Left ventricle myocardium inferior (tissue), 1 donor: Measurements from ENCODE around the gene HAUS7. TPM values are rescaled to one million over a fixed set of nuclear protein-coding genes. Genes with fewer than 3 reads are reported as not detected.
A peak's percentile ranks its signal among the peaks of the same experiment; 100 is the strongest.

ENCODE experiments used
- DNase-seq: peaks from one replicate; pipeline ENCODE4 v3.0.0-alpha.2; 2020
- H3K27ac ChIP-seq: fragments of 200-600 bp; replicated peaks from 2 replicates; pipeline ENCODE4 v1.8.0; 2021
- H3K27me3 ChIP-seq: fragments of 200-600 bp; 2 replicates; pipeline ENCODE4 v1.8.0; 2021; ENCODE audit warnings: low read depth
- H3K36me3 ChIP-seq: fragments of 200-600 bp; 2 replicates; pipeline ENCODE4 v1.8.0; 2021
- H3K4me1 ChIP-seq: fragments of 200-600 bp; 2 replicates; pipeline ENCODE4 v1.8.0; 2021
- H3K4me3 ChIP-seq: fragments of 200-600 bp; 2 replicates; pipeline ENCODE4 v1.8.0; 2021; ENCODE audit warnings: mild to moderate bottlenecking, moderate library complexity
- H3K9me3 ChIP-seq: fragments of 200-600 bp; replicated peaks from 2 replicates; pipeline ENCODE4 v1.8.0; 2021
- intact Hi-C: fragments of 100-400 bp; cut with micrococcal nuclease; formaldehyde crosslinking; loops from one replicate; pipeline ENCODE4 v1.11.0; 2022
- total RNA-seq: library from RNA; stranded (reverse); fragmentation: NEBNext Ultra II Directional; extraction: Animal tissue kit (Norgen Biotek cat#: 25700); gene quantifications from one replicate; pipeline ENCODE4 v1.2.1, GENCODE V29; 2021
- TF ChIP-seq, protein P1 (sequence below): fragments of 200-600 bp; IDR thresholded peaks from 2 replicates; pipeline ENCODE4 v1.8.0; 2021; ENCODE audit warnings: antibody characterized with exemption, mild to moderate bottlenecking, borderline replicate concordance
- donor health status: DM: no; HTN: yes; CAD: no; lungs with severe emphysema.

Gene HAUS7
- total RNA-seq, 1 donor from 2014 or later: 17.0 TPM

DNA sequence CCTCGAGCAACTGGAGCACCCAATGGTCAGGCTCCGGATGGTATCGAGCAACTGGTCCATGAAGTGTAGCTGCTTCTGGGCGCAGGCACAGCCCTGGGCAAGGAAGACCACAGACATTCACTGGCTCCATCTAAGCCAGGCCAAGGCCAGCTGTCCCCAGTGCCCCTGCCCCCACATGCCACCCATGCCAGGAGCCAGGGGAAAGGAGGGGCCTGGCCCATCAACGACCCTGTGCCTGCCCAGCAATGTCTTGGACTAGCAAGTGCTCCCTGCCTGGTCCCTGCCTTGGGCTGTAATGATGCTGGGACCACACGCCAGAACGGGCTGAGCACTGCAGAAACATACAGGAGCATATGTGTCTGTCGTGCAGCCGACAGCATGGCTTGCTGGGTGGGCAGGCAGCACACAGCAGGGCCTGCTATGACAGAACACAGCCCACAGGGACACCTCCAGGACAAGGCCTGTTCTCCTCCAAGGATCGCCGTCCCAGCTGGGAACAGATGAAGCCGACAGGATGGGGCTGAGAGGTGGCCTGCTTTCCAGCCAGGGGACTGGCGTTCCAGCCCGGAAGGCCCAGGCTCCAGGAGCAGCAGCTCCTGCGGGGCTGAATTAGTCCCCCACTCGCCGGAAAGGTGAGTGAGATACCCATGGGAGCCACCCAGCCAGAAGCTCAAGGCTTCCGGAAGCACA, 13.1 kb downstream of the HAUS7 start:
- Histone ChIP-seq H3K27ac (no peak overlapping the region), H3K36me3 (peaks cover 16% of the 10 kb centered on the region), H3K9me3 (no peaks in the 10 kb centered on the region), H3K4me3 (no peak overlapping the region), H3K4me1 (peaks cover 14% of the 10 kb centered on the region), H3K27me3 (no peaks in the 10 kb centered on the region)
- intact Hi-C loops: no loop called here
- TF ChIP-seq, protein P1, sequence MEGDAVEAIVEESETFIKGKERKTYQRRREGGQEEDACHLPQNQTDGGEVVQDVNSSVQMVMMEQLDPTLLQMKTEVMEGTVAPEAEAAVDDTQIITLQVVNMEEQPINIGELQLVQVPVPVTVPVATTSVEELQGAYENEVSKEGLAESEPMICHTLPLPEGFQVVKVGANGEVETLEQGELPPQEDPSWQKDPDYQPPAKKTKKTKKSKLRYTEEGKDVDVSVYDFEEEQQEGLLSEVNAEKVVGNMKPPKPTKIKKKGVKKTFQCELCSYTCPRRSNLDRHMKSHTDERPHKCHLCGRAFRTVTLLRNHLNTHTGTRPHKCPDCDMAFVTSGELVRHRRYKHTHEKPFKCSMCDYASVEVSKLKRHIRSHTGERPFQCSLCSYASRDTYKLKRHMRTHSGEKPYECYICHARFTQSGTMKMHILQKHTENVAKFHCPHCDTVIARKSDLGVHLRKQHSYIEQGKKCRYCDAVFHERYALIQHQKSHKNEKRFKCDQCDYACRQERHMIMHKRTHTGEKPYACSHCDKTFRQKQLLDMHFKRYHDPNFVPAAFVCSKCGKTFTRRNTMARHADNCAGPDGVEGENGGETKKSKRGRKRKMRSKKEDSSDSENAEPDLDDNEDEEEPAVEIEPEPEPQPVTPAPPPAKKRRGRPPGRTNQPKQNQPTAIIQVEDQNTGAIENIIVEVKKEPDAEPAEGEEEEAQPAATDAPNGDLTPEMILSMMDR: no peak
- DNase-seq: no peak

DNA sequence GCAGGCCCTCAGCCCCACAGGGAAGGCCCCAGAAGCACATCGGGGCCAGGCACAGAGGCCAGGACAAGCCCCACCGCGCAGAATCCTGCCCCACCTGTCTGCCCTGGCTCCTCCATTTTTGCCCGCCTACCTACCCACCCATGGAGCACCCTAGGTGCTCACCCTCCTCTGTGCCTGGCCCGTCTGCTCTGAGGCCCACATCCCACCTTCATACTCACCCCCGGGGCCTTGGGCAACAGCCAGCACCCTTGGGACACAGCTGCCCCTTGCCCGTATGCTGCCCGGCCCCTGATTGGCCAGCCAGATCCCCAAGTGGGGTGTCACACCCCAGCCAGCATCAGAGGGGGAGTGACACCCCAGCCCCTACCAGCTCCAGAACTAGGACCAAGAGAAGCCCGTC, 13.7 kb downstream of the HAUS7 start:
- peak overlapping the region; percentile 38 for H3K27ac ChIP-seq
- peaks cover 16% of the 10 kb centered on the region for H3K36me3 ChIP-seq
- TF ChIP-seq, protein P1: no peak
- H3K9me3 ChIP-seq: no peaks in the 10 kb centered on the region
- peaks cover 14% of the 10 kb centered on the region for H3K4me1 ChIP-seq
- H3K4me3 ChIP-seq: no peak overlapping the region
- intact Hi-C loops: no loop called here
- H3K27me3 ChIP-seq: no peaks in the 10 kb centered on the region
- no peak for DNase-seq

DNA sequence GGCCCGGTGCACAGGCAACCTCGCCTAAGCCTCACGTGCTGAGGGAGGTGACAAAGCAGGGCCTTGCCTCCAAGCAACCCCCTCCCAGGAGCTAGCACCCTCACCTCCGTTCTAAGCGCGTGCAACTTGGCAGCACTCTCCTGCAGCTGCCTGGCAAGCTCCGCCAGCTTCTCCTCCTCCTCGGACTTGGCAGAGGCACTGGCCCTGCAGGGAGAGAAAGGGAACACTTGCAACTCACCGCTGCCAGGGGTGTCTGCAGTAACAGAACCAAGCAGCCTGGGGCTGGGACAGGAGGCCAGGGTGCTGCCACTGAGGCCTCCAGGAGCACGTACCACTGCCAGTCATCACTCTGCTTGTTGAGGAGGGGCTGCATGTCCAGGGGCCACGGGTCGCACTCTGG, 14.2 kb downstream of the HAUS7 start:
- Histone ChIP-seq H3K27me3 (no peaks in the 10 kb centered on the region), H3K27ac (peak overlapping the region; percentile 38), H3K9me3 (no peaks in the 10 kb centered on the region), H3K4me3 (no peak overlapping the region), H3K36me3 (peaks cover 16% of the 10 kb centered on the region), H3K4me1 (peaks cover 14% of the 10 kb centered on the region)
- DNase-seq: peak; percentile 46
- TF ChIP-seq, protein P1: no peak
- intact Hi-C loops: no loop called here

DNA sequence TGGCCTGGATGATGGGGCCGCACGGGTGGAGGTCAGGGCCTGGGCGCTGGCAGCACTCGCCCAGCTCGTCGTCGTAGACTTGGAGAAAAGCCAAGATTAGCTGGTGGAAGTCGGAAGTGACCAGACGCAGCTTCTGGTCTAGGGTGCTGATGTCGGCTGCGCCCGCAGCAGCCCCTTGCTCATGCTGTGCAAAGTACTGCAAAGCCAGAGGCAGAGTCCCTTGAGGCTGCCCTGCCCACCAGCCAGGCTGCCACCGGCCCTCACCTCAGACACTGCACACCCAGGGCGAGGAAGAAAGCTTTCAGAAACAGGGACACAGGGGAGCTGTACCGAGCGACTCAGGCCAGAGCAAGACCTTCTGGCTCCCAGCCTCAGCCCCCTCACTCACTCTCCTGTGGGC, 14.8 kb downstream of the HAUS7 start:
- H3K36me3 ChIP-seq: peaks cover 16% of the 10 kb centered on the region
- H3K4me1 ChIP-seq: peaks cover 14% of the 10 kb centered on the region
- H3K27me3 ChIP-seq: no peaks in the 10 kb centered on the region
- TF ChIP-seq, protein P1: no peak
- H3K27ac ChIP-seq: no peak overlapping the region
- intact Hi-C loops: no loop called here
- H3K4me3 ChIP-seq: no peak overlapping the region
- no peaks in the 10 kb centered on the region for H3K9me3 ChIP-seq
- no peak for DNase-seq

DNA sequence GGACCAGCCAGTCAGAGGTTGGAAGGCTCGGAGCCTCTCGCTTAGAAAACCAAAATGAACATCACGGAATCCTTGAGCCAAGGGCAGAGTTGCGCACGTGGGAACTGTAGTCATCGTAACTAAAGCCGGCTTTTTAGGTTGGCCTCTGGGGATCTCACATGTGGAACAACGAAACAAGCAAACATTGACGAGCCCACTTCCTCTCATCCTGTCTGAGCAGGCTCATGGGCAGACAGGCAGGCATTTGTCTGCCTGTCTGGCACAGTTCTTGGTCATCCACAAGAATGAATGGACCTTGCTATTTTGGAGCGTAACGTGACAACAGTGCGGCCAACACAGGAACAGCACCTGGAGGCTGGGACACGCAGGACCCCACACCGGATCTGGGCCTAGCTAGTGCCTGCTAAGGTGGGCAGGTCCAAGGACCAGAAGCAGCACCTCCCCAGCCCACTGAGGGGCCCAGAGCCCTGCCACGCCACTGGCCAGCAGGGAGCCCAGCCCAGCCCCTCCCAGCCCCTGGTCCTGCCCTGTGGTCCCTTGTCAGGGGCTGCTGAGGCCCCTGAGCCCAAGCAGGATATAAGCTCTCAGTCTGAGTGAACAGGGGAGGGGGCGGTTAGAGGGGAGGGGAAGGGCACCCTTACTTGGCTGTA, 15.3 kb downstream of the HAUS7 start:
- TF ChIP-seq, protein P1: no peak
- H3K27me3 ChIP-seq: no peaks in the 10 kb centered on the region
- H3K4me1 ChIP-seq: peaks cover 14% of the 10 kb centered on the region
- peaks cover 16% of the 10 kb centered on the region for H3K36me3 ChIP-seq
- H3K27ac ChIP-seq: no peak overlapping the region
- DNase-seq: no peak
- no peak overlapping the region for H3K4me3 ChIP-seq
- intact Hi-C loops: no loop called here
- no peaks in the 10 kb centered on the region for H3K9me3 ChIP-seq
